Ovary (tissue), 3 donors: ENCODE measurements around the gene WFDC12.

ENCODE experiments used
- EP300 ChIP-seq: sonication (generic); formaldehyde crosslinking; IDR thresholded peaks from one replicate; pipeline ENCODE4 v1.6.1; 2017; ENCODE audit warnings: antibody characterized with exemption
- POLR2A ChIP-seq: fragments of 450-650 bp; IDR thresholded peaks from one replicate; pipeline ENCODE4 v1.6.1; 2017; ENCODE audit warnings: antibody characterized with exemption, mild to moderate bottlenecking, moderate library complexity
- TF ChIP-seq, protein P1 (sequence below), 3 donors: fragments of 450-650 bp in 2 of 3; fragments of 200-600 bp in 1 of 3; IDR thresholded peaks; one replicate each; pipeline versions ENCODE4 v1.5.1 to v1.8.0; 2016 to 2022; ENCODE audit warnings: antibody characterized with exemption in 3 of 3, mild to moderate bottlenecking in 1 of 3
- donor health status: DM: no; HTN: no; CAD: no.

DNA sequence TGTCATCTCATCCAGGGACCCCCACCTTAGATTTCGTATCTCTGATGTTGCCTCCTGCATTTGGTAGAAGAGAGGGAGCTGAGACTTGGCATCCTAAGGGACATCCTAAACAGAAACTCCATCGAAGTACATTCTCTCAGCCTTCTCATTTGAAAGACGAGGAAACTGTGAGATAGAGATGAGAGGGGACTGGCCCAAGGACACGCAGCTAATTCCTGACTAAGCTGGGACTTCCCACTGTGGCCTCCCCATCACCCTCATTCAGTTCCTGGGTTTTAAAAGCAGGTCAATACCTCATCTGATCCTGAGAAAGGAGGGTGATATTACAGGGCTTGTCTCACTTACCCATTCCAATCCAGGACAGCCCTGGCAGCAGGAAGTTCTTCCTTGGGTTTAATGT is 8.4 kb downstream of the WFDC12 start:
- TF ChIP-seq EP300: no peak
- TF ChIP-seq, protein P1, sequence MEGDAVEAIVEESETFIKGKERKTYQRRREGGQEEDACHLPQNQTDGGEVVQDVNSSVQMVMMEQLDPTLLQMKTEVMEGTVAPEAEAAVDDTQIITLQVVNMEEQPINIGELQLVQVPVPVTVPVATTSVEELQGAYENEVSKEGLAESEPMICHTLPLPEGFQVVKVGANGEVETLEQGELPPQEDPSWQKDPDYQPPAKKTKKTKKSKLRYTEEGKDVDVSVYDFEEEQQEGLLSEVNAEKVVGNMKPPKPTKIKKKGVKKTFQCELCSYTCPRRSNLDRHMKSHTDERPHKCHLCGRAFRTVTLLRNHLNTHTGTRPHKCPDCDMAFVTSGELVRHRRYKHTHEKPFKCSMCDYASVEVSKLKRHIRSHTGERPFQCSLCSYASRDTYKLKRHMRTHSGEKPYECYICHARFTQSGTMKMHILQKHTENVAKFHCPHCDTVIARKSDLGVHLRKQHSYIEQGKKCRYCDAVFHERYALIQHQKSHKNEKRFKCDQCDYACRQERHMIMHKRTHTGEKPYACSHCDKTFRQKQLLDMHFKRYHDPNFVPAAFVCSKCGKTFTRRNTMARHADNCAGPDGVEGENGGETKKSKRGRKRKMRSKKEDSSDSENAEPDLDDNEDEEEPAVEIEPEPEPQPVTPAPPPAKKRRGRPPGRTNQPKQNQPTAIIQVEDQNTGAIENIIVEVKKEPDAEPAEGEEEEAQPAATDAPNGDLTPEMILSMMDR (IDR thresholded peaks at IDR 0.05): no peak
- TF ChIP-seq POLR2A: no peak
